BE2C (cell line): ENCODE results near the gene RRP7A.

ENCODE experiments used
- DNase-seq: peaks from one replicate; pipeline ENCODE4 v3.0.0-alpha.2; 2020
- H3K27me3 ChIP-seq: fragments of 250-450 bp; sonication (Bioruptor Pico); 2 replicates; pipeline ENCODE4 v1.5.1; 2020; ENCODE audit warnings: mild to moderate bottlenecking
- H3K36me3 ChIP-seq: fragments of 250-450 bp; sonication (Bioruptor Pico); 2 replicates; pipeline ENCODE4 v1.5.1; 2020; ENCODE audit warnings: mild to moderate bottlenecking
- H3K4me1 ChIP-seq: fragments of 250-450 bp; sonication (Bioruptor Pico); 2 replicates; pipeline ENCODE4 v1.5.1; 2020
- H3K4me3 ChIP-seq: 2 replicates; pipeline ENCODE4 v1.5.1; 2011; ENCODE audit warnings: low read depth, low read length
- H3K9me3 ChIP-seq: fragments of 250-450 bp; sonication (Bioruptor Pico); 2 replicates; pipeline ENCODE4 v1.5.1; 2020
- CTCF ChIP-seq: IDR thresholded peaks from 2 replicates; pipeline ENCODE4 v1.5.1; 2012; ENCODE audit warnings: mild to moderate bottlenecking, low read depth, low read length

The RRP7A gene

GRCh38 chr22:42471441-42471840, 48.2 kb downstream of the RRP7A start:
- Histone ChIP-seq H3K27me3 (no peaks in the 10 kb centered on the region), H3K4me3 (no peak overlapping the region), H3K36me3 (no peaks in the 10 kb centered on the region), H3K4me1 (peaks cover 3% of the 10 kb centered on the region), H3K9me3 (no peaks in the 10 kb centered on the region)
- no peak for DNase-seq
- TF ChIP-seq CTCF: no peak

- H3K27me3 ChIP-seq: no peaks in the 10 kb centered on the region
- DNase-seq: no peak
- H3K36me3 ChIP-seq: no peaks in the 10 kb centered on the region
- TF ChIP-seq CTCF: no peak
- no peaks in the 10 kb centered on the region for H3K9me3 ChIP-seq
- no peak overlapping the region for H3K4me3 ChIP-seq
- H3K4me1 ChIP-seq: peaks cover 3% of the 10 kb centered on the region
Measured at GRCh38 chr22:42470366-42471082, 49.1 kb downstream of the RRP7A start.

DNA sequence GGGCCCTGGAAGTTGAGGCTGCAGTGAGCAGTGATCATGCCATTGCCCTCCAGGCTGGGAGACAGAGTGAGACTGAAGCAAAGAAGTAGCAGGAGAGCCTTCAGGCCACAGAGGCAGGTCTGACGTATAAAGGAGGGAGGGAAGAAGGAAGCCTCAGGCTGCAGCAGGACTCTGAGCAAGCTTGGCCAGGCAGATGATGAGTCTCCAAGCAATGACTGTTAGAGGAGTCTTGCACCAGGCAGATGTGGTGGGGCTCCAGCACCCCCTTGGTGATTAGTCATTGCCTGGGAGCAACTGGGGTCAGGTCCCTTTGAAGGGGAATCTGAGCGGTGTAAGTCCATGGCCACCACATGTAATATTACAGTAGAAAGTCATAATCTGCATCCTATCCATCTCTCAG, 50.8 kb downstream of the RRP7A start:
- no peak for TF ChIP-seq CTCF
- Histone ChIP-seq H3K4me1 (peaks cover 3% of the 10 kb centered on the region), H3K9me3 (no peaks in the 10 kb centered on the region), H3K36me3 (no peaks in the 10 kb centered on the region), H3K4me3 (no peak overlapping the region), H3K27me3 (no peaks in the 10 kb centered on the region)
- DNase-seq: no peak

- Histone ChIP-seq H3K4me3 (no peak overlapping the region), H3K27me3 (no peaks in the 10 kb centered on the region), H3K36me3 (no peaks in the 10 kb centered on the region), H3K9me3 (no peaks in the 10 kb centered on the region), H3K4me1 (peaks cover 29% of the 10 kb centered on the region)
- peak; percentile 27; the same call in 1 of the 2 replicates for TF ChIP-seq CTCF
- DNase-seq: peak; percentile 71
Measured at GRCh38 chr22:42462016-42462415, 57.6 kb downstream of the RRP7A start.

- H3K27me3 ChIP-seq: no peaks in the 10 kb centered on the region
- no peaks in the 10 kb centered on the region for H3K36me3 ChIP-seq
- no peak for TF ChIP-seq CTCF
- H3K9me3 ChIP-seq: no peaks in the 10 kb centered on the region
- H3K4me3 ChIP-seq: no peak overlapping the region
- no peak for DNase-seq
- H3K4me1 ChIP-seq: peaks cover 29% of the 10 kb centered on the region
Measured at GRCh38 chr22:42461511-42461910, 58.1 kb downstream of the RRP7A start.
